HG02970 (cell line): ENCODE results near the gene MDH1.

Experiments
- ATAC-seq: cut with Tn5 transposase; IDR thresholded peaks from one replicate; pipeline ENCODE4 v1.9.1; 2021; ENCODE audit warnings: mild to moderate bottlenecking, moderate library complexity, moderate number of reproducible peaks; ENCODE audit not compliant: unreplicated experiment, low FRiP score

The MDH1 gene

DNA sequence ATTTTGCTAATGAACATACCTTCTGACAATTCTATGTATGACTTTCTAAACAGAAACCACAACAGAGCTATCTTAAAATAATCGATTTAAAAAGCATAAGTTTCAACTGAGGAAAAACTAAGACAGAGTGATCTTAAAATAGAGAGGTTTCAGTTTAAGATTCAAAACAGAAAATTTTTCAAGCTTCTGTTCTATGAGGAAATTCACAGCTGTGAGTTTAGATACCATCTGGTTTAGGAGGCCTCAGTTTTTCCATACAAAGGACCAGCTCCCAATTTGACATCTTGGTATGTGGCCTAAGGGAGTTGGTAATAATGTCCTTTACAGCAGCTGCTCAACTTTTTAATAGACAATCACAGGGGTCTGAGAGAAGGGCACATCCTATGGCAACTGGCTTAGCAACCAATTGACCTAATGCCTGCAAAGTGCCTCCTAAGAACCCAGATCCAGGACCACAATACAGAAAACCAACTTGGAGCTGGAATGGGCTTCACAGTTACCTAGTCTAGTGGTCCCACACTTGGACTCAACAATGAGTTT, 39.7 kb downstream of the MDH1 start:
- no peak for ATAC-seq

- no peak for ATAC-seq
Observed at GRCh38 chr2:63631501-63631900, 42.7 kb downstream of the MDH1 start.

DNA sequence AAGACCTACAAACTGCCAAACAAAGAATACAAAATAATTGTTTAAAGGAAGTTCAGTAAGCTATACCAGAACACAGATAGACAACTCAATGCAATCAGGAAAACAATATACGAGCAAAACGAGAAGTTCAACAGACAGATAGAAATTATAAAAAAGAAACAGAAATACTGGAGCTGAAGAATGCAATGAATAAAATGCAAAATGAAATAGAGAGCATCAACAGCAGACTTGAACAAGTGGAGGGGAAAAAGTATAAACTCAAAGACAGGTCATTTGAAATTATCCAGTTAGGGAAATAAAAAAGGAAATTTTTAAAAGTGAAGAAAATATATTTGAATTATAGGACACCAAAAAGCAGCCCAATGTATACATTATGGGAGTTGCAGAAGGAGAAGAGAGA, 43.6 kb downstream of the MDH1 start:
- ATAC-seq: no peak

DNA sequence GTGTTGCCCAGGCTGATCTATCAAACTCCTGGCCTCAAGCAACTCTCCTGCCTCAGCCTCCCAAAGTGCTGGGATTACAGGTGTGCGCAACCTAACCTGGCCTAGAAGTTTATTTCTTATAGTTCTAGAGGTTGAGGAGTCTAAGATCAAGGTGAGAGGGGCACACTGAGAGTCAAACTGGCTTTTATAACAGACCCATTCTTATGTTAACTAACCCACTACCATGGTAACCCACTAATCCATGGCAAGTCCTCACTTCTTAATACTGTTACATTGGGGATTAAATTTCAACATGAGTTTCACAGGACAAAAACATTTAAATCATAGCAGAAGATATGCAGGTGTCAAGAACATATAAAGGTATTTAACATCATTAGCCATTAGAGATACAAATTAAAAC, 50.6 kb downstream of the MDH1 start:
- no peak for ATAC-seq

GRCh38 chr2:63642946-63643345, 54.2 kb downstream of the MDH1 start:
- no peak for ATAC-seq

DNA sequence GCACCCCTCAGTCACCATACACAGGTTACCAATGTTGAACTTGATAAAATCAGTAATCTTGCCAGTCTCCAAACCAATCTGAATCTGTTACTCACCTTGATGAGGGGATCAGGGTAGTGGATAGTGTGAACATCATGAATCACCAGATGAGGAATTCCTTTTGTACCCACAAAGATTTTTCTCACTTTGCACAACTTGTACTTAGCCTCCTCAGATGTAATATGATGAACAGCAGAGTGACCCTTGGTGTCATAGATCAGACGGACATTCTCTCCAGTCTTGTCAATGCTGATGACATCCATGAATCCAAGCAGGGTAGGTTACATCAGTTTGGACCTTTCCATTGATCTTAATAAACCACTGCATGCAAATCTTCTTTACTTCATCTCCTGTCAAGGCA, 54.7 kb downstream of the MDH1 start:
- ATAC-seq: no peak

- ATAC-seq: no peak
Observed at GRCh38 chr2:63648632-63649031, 59.9 kb downstream of the MDH1 start.

- ATAC-seq: no peak
Observed at GRCh38 chr2:63649829-63650228, 61.1 kb downstream of the MDH1 start.

- no peak for ATAC-seq
Observed at GRCh38 chr2:63650756-63651155, 62.0 kb downstream of the MDH1 start.

DNA sequence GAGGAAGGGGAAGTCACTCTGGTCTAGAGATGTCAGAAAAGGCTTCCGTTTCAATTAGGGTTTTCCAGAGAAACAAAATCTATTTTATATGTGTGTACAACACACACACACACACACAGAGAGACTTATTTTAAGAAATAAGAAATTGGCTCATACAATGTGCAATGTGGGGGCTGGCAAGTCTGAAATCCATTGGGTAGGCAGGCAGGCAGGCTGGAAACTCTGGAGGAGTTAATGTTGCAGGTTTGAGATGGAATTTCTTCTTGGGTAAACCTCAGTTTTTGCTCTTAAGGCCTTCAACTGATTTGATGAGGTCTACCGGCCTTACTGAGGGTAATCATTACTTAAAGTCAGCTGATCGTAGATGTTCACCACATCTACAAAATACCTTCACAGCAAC, 62.6 kb downstream of the MDH1 start:
- no peak for ATAC-seq

GRCh38 chr2:63651861-63652651, 63.3 kb downstream of the MDH1 start:
- no peak for ATAC-seq

DNA sequence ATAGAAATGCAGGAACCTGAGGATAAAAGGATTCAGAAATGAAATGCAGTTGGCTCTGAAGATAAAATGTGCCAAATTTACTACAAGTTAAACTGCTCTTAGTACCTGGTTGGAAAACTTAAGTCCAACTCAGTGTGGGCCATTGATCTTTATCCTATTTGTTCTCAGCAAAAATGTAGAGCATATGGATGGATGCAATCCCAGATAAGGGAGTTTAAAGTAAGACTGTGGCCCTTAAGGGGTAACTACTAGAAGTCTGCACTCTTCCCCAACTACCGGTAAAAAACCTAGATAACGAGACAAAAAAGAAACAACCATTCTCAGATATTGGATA, 63.9 kb downstream of the MDH1 start:
- ATAC-seq: no peak

DNA sequence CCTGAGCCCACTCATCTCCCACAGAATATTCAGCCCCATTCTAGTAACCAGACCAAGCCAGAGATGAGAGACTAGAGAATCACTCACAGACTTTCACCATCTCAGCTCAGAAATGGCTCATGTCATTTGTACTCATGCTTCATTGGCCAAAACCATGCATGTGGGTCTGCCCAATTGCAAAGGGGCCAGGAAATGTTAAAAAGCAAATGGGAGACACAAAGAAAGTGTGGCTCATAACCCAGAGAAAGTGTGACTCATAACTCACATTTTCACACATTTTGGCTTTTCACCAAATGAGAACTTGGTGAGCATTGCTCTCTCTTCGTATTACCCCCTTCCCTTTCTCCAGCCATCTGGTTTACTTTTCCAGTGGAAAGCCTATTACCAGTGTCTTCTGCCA, 66.2 kb downstream of the MDH1 start:
- no peak for ATAC-seq
